GM19463 (cell line): ENCODE measurements around the gene ADGRD2.

Source experiments
- ATAC-seq: cut with Tn5 transposase; IDR thresholded peaks from one replicate; pipeline ENCODE4 v1.9.1; 2021; ENCODE audit warnings: mild to moderate bottlenecking, moderate library complexity; ENCODE audit not compliant: unreplicated experiment

Gene ADGRD2

DNA sequence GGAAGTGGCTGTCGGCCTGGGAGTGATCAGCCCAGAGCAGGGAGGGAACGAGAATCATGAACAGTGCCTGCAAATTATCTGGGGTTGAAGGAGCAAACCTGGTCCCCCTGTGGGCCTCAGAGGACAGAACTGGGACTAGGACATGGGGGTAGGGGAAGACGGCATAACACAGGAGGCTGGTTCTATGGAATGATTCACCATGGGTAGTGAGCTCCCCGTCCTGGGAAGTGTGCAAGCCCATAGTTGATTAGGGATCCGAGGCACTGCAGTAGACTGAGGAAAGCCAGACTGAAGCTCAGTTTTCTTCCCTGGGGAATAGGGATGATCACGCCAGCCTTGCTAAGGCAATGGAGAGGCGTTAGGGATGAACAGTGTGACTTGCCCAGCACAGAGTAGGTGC, 5.6 kb downstream of the ADGRD2 start:
- no peak for ATAC-seq

DNA sequence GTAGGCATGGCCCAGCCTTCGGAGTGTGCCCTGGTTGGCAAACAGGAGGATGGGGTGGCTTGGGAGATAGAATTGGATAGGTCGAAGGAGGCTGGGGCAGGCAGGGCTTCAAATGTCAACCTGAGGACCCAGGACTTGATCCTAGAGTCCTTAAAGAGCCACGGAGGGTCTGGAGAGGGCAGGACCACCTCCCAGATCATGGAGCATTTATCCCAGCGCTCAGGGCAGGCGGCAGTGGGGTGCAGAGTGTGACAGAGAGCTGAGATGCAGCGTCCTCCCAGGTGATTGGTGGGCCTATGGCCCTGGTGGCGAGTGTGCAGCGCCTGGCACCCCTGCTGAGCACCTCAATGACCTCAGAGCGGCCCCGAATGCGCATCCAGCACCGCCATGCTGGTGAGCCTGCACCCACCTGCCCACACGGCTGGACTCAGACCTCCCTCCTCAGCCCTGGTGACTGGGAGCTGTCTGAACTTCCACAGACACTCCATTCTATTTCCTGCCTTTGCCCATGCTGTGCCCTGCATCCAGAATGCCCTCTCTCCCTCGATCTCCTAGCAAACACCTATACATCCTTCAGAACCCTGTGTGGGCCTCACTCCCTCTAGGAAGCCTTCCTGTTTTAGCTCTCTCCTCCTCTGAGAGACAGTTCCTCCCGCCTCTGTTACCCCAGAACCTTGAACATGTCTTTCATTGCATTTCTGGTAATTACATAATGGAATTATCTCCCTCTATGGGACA, 6.3 kb downstream of the ADGRD2 start:
- ATAC-seq: no peak

DNA sequence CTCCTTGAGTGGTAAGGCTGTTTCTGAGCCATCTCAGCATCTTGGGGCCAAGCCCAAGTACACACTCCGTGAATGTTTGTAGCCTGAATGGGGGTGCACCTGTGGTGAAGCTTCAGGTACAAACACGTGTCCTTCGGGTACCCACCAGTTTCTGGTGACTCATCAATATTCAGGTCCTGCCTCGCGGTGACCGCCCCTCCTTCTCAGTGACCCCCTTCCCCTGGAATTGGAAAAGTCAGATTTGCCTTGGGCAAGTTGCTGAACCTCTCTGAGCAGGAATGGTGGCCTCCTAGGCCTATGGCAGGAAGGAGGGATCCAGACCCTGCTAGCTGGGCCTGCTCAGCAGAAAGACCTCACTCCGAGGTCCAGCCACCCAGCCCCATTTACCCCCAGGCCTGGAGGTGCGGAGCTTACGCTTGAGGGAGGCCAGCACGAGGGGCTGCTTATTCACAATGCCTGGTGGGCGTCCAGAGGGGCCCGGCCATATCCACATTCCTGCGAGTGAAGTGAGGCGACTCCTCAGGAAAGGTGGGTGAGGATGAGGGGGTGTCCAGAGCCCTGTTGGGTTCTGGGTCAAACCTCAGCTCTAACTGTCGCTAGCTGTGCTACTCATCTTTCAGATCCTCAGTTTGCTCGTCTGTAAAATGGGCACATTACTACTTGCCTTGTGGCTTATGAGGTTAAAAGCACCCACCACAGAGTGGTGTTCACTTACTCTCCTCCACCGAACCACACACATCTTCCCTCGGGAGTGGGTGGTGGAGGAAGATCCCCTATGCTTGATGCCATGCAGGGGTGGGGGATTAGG, 7.0 kb downstream of the ADGRD2 start:
- no peak for ATAC-seq

DNA sequence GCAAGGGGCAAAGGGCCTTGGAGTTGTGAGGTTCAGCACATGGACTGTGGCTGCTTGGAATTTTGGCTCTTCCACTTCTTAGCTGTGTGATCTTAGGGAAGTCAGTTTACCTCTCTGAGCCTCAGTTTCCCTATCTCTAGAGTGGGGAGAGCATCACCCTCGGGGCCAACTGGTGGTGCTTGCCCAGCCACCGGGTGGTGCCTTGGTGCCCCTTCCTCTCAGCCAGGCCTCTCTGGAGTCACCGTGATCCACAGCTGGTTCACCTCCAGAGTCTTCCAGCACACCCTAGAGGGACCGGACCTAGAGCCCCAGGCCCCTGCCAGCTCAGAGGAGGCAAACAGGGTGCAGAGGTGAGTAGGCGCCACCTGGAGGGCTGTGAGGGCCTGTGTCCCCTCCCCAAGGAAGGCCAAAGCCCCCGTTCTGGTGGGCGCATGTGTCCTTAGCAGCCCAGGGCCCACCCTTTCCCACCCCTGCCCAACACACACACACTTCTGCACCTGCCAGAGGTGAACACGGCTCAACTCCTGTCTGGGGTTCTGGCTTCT, 7.7 kb downstream of the ADGRD2 start:
- ATAC-seq: no peak

DNA sequence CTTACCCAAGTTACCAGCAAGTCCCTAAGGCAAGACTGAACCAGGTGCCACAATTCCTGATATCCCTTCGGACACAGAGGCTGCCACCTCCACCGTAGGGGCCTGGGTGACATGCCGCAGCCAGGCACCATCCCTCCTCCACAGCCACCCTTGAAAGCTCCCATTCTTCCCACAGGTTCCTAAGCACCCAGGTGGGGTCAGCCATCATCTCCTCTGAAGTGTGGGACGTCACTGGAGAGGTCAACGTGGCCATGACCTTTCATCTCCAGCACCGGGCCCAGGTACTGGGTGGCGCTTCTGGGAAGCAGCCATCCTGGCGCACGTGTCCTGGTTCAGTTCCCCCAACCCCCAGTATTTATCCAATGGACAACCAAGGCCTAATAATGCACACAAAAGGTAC, 8.2 kb downstream of the ADGRD2 start:
- no peak for ATAC-seq

DNA sequence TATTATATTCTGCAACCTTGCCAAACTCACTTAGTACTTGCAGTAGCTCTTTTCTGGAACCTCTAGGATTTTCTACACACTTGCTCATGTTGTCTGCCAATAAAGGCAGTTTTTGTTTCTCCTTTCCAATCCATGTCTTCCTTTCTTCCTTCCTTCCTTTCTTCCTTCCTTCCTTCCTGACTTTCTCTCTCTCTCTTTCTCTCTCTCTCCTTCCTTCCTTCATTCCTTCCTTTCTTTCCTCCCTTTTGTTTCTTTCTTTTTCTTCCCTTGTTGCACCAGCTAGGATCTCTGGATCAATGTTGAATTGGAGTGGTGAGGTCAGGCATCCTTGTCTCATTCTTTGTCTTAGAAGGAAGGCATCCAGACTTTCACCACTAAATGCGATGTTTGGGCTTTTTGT, 12.5 kb downstream of the ADGRD2 start:
- ATAC-seq: no peak

DNA sequence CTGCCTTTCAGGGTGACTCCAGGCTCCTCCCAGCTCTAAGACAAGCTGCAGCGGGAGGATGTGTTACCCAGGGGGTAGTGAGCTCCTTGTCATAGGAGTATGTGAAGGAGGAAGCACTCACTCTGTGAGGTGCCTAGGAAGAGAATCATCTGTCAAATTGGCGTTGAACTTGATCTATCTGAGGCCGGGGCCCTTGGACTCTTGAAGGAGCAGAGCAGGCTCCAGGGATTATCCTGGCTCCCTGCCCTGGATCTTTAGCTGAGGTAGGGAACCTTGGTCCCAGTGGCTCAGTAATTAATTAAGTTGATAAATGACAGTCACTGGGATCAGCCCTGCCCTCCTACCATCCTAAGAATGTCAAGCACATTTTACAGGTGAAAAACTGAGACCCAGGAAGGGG, 15.5 kb downstream of the ADGRD2 start:
- ATAC-seq: no peak

DNA sequence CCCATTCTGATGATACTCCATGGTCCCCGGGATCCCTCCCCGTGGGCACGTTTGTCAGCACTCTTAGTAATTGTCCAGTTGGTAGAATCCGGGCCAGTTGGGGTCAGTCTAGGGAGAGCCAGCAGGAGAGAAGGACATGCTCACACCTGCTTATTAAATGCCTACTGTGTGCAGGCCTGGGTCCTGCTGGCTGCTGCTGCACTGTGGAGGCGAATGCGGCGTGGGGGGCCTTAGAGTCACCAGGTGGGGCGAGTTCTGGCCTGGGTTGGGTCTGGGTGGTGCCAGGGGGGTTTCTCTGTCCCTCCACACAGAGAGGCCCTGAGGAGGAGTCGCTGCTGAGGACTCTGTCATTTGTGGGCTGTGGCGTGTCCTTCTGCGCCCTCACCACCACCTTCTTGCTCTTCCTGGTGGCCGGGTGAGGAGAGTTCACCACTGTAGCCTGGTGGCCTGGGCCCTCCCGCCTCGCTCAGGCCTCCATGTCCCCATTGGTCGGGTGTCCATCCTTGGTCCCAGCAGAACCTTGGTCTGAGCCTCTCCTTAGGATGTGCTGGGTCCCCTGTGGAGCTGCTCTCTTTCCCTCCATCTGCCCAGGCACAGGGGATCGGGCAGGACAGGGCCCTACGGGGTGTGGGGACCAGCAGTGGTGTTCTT, 17.3 kb downstream of the ADGRD2 start:
- ATAC-seq: no peak

DNA sequence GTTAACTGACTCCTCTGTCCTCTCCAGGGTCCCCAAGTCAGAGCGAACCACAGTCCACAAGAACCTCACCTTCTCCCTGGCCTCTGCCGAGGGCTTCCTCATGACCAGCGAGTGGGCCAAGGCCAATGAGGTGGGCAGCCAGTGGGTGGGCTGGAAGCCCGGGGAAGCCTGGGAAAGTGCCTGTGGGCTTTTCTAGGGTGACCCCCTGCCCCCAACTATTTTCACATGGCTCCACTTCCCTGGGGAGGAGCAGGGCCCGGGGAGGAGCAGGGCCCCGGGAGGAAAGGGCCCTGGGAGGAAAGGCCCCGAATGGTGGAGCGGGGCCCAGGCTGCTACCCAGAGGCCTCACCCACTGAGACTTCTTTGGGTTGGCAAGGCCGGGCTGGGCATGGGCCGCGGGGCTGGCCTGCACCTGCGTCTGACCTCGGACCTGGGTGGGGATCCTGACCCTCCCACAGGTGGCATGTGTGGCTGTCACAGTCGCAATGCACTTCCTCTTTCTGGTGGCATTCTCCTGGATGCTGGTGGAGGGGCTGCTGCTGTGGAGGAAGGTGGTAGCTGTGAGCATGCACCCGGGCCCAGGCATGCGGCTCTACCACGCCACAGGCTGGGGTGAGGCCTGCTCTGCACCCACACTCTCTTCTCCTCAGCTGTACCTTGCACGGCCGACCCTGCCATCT, 17.9 kb downstream of the ADGRD2 start:
- no peak for ATAC-seq

DNA sequence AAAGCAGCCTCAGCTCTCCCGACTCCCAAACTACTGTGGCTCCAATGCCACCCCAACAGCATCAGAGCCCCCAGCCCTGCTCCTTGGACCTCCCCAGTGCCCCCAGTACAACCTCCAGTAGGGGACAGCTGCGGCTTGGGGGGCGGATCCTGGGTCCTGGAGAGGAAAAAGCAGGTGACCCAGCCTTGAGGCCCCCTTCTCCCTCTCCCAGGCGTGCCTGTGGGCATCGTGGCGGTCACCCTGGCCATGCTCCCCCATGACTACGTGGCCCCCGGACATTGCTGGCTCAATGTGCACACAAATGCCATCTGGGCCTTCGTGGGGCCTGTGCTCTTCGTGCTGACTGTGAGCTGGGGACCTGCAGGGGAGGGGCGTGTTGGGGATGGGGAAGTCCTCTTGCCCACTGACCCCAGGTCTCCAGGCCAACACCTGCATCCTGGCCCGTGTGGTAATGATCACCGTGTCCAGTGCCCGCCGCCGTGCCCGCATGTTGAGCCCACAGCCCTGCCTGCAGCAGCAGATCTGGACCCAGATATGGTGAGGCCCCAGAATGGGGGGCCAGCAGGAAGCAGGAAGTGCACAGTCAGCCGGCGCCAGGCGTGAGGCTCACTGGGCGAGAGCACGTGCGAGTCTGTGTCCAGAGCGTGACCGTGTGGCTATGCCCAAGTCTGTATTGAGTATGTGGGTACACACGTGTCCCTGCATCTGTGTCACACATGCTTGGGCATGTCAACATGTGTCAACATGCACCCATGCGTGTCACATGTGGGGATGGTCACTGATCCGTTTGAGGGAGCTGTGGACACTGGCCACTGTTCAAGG, 19.0 kb downstream of the ADGRD2 start:
- ATAC-seq: no peak

DNA sequence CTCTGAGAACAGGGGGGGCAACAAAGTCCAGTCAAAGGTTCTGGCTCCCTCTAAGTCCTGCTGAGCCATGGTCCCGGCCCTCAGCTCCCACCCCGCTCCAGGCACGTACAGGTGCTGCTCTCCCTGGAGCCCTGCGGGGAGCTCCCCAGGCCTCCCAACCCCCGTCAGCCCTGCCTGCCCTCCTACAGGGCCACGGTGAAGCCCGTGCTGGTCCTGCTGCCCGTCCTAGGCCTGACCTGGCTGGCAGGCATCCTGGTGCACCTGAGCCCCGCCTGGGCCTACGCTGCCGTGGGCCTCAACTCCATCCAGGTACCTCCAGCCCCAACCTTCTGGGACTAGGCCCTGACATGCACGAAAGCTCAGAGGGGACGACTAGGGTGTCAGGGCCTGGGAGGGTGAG, 20.1 kb downstream of the ADGRD2 start:
- no peak for ATAC-seq

DNA sequence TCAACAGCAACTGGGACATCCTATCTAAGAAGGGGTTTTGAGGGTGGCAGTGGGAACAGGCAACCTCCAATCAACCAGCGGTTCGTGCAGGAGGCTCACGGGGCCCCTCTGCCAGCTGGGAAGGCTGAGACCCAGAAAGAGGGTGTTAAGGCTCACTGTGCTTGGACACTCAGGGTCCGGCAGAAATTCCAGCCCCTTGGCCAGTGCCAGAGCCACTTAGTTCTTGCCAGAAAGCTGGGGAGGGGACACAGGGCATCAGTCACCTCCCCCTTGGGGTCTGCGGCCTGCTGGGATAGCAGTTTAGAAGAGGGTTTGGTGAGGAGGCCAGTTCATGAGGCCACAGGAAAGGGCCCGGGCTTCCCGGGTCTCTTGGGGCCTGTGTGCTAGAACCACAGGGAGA, 20.5 kb downstream of the ADGRD2 start:
- ATAC-seq: no peak

DNA sequence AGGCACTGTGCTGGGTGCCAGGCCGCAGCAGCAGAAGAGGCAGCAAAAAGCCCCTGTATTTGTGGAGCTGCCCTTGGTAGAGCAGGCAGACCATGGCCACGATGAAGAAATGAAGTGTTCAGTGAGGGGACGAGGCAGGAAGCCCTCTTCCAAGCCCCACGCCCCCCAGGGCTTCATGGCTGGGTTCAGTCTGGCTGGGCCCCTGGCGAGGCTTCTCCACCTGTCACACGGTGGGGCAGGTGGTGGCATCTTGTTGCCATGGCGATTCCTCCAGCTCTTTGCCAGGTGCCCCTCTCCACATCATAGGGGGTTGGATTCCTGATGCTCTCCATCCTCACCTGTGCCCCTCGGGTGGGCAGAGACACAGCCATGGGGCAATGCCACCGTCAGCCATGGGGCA, 21.5 kb downstream of the ADGRD2 start:
- ATAC-seq: no peak

DNA sequence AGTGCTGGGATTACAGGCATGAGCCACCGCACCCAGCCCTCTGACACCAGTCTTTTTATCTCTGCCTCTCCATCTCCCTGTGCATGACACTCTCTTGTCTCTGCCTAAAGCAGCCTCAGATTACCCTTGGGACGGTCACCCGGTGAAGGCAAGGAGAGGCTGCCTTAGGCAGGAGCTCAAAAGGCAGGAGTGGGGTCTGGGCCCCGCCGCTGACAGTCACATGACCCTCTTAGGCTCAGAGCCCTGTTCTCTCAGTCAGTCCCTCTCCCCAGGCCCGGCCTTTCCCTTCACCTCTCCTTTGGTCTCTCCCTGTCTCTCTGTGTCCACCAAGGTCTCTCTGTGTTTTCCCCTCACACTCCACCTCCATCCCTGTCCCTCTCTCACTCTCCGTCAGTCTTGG, 22.5 kb downstream of the ADGRD2 start:
- no peak for ATAC-seq

DNA sequence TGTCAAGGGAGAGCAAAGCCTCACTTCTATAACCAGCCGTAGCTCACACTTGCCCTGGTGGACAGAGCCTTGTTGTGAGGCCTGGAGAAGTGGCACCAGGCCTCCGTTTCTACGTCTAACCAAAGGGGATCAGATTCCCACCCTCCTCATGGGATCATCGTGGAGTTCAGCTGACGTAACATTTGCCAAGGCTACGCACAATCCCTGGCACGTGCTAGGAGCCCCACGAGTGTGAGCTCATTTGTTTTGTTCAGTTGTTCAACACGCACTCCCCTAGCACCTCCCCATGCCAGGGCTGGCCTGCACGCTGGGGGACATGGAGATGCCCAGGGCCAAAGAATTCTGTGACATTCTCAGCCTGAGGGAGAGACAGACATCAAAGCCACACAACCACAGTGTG, 23.1 kb downstream of the ADGRD2 start:
- ATAC-seq: no peak

DNA sequence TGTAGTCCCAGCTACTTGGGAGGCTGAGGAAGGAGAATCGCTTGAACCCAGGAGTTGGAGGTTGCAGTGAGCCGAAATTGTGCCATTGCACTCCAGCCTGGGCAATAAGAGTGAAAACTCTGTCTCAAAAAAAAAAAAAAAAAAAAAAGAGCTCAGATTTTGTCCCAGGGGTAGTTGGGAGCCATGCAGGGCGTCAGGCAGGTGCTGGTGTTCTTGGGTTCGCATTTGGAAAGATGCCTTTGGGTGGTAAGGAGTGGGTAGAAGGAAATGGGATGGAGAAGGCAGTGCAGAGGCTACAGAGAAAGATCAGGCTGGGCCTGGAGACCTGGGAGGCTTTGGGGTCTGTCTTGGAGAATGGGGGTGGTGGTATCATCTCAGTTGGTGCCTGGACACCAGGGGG, 23.9 kb downstream of the ADGRD2 start:
- ATAC-seq: no peak

DNA sequence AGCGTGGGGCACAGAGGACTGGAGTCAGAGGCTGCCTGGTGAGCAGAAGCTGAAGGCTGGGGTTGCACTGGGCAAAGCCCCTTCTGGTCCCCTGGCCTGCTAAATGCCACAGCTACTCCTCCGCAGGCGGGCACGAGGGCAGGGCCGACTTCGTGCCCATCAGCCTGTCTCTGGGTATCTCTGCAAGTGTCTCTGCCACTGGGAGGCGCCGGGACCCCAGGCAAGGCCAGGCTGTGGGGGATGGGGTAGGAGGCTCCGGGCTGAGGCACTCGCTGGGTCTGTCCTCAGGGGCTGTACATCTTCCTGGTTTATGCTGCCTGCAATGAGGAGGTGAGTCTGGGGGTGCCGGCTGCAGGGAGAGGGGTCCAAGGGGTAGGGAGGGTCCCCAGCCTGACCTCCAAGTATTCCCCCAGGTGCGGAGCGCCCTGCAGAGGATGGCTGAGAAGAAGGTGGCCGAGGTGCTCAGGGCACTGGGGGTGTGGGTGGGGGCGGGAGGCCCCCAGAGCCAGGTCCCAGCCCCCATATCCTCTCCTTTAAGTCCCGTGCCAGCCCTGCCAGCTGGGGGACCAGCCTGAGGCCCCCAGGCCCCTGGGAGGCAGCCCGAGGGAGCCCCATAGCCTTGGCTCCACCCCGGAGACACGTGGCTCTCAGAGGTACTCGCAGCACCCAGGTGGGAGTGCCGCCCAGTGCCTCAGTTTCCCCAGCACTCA, 25.1 kb downstream of the ADGRD2 start:
- no peak for ATAC-seq

DNA sequence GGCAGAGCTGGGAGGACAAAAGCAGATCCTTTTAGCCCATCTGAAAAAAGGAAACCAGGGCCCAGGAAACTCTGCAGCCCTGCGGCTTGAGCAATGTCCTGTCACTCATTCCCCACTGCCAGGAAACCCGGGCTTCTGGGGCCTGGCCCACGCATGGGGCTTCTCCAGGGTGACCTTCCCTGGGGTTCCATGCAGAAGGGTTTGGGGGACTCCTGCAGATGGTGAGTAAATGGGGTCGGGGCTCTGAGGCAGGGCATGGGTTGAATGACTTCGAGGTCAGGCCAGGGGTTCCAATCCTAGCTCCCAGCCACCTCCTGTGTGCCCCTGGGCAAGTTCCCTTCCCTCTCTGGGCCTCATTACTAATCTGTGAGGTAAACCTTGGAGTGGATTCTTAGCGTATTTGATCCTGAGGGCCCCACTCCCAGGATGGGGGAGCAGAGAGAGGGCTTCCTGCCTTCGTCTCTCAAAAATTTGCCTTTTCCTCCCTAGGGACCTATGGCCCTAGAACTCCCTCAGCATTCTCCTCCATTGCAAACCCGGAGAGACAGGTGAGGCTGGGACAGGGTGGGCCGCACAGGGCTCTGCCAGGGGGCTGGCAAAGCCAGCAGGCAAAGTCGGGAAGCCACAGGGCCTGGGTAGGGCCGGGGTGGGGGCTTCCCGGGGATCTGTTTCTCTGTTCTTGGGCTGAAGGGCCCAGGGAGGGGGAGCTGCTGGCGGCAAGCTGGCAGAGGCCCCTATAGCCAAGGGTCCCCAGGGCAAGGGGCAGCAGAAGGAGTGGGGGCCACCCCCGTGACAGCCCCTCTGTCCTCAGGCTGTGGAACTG, 25.8 kb downstream of the ADGRD2 start:
- ATAC-seq: no peak

DNA sequence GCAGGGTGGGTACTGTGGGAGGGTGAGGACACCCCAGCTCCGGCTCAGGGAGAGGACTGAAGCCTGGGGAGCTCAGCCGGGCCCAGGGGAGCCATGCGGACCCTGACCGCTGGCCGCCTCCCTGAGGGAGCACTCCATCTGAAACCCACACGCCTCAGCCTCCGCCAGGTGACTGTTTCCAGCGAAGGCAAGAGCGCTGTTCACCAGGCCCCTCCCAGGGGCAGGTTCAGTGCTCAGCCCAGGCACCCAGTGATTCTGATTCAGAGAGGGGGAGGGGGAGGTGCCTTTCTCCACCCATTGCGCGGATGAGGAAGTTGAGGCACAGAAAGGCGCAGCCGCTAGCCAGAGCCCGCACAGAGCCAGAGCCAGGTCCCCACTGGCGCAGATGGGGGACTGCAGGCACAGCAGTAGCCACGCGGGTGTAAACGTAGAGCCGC, 27.0 kb downstream of the ADGRD2 start:
- ATAC-seq: no peak
